SU-DHL-6 (cell line): Measurements from ENCODE around the gene PPP1R14C.

Source experiments
- H2AFZ ChIP-seq: fragments of 200-600 bp; sonication (generic); 2 replicates; pipeline ENCODE4 v1.6.1; 2014; ENCODE audit warnings: low read depth, mild to moderate bottlenecking, moderate library complexity, mixed read lengths, antibody characterized with exemption, low read length; ENCODE audit not compliant: severe bottlenecking
- H3F3A ChIP-seq: fragments of 200-600 bp; shearing (Covaris generic); 2 replicates; pipeline ENCODE4 v1.6.0; 2016; ENCODE audit warnings: antibody characterized with exemption, mild to moderate bottlenecking; ENCODE audit not compliant: insufficient read depth
- H3K27ac ChIP-seq: fragments of 200-600 bp; sonication (generic); 2 replicates; pipeline ENCODE4 v1.5.1; 2016; ENCODE audit warnings: low read depth, mild to moderate bottlenecking, low read length, moderate library complexity, mixed read lengths
- H3K27me3 ChIP-seq: fragments of 200-600 bp; sonication (generic), shearing (Covaris generic); 2 replicates; pipeline ENCODE4 v1.6.0; 2014; ENCODE audit warnings: mild to moderate bottlenecking, low read length
- H3K36me3 ChIP-seq: fragments of 200-600 bp; sonication (generic); 2 replicates; pipeline ENCODE4 v1.6.1; 2014; ENCODE audit warnings: mild to moderate bottlenecking, low read length, mixed read lengths
- H3K4me2 ChIP-seq: fragments of 300-600, 200-600 bp; shearing (Covaris generic), sonication (generic); 2 replicates; pipeline ENCODE4 v1.6.0; 2014; ENCODE audit warnings: low read length, low read depth, mild to moderate bottlenecking; ENCODE audit not compliant: poor library complexity, severe bottlenecking
- H3K4me3 ChIP-seq: fragments of 200-600 bp; sonication (generic); 2 replicates; pipeline ENCODE4 v1.5.1; 2014; ENCODE audit warnings: antibody characterized with exemption, low read length, mild to moderate bottlenecking, mixed read lengths; ENCODE audit not compliant: insufficient read depth, poor library complexity, severe bottlenecking
- H3K79me2 ChIP-seq: fragments of 200-600 bp; sonication (generic); 2 replicates; pipeline ENCODE4 v1.6.1; 2014; ENCODE audit warnings: mild to moderate bottlenecking, low read length, moderate library complexity; ENCODE audit not compliant: insufficient read depth
- H3K9ac ChIP-seq: fragments of 200-600 bp; sonication (generic); 2 replicates; pipeline ENCODE4 v1.7.0; 2014; ENCODE audit warnings: mild to moderate bottlenecking, low read length
- H3K9me2 ChIP-seq: fragments of 200-600 bp; sonication (generic); replicated peaks from 2 replicates; pipeline ENCODE4 v1.6.1; 2014; ENCODE audit warnings: low read length; ENCODE audit not compliant: insufficient read depth
- H3K9me3 ChIP-seq: fragments of 200-600 bp; sonication (generic); 2 replicates; pipeline ENCODE4 v1.6.1; 2014; ENCODE audit warnings: low read length, mixed read lengths; ENCODE audit not compliant: insufficient read depth
- H4K20me1 ChIP-seq: fragments of 200-600 bp; sonication (generic); 2 replicates; pipeline ENCODE4 v1.6.1; 2014; ENCODE audit warnings: low read depth, mild to moderate bottlenecking, antibody characterized with exemption, low read length, moderate library complexity, mixed read lengths
- EZH2phosphoT487 ChIP-seq: fragments of 200-600 bp; sonication (generic), shearing (Covaris generic); conservative IDR thresholded peaks from 2 replicates; pipeline ENCODE4 v1.6.1; 2018; ENCODE audit warnings: mild to moderate bottlenecking, antibody characterized with exemption, low read length, moderate library complexity, mixed read lengths
- TF ChIP-seq, protein P1 (sequence below): fragments of 200-600 bp; sonication (generic); IDR thresholded peaks from one replicate; pipeline ENCODE4 v1.5.1; 2017; ENCODE audit warnings: antibody characterized with exemption, mild to moderate bottlenecking, low read length, moderate library complexity; ENCODE audit not compliant: insufficient read depth, poor library complexity, severe bottlenecking

The PPP1R14C gene

DNA sequence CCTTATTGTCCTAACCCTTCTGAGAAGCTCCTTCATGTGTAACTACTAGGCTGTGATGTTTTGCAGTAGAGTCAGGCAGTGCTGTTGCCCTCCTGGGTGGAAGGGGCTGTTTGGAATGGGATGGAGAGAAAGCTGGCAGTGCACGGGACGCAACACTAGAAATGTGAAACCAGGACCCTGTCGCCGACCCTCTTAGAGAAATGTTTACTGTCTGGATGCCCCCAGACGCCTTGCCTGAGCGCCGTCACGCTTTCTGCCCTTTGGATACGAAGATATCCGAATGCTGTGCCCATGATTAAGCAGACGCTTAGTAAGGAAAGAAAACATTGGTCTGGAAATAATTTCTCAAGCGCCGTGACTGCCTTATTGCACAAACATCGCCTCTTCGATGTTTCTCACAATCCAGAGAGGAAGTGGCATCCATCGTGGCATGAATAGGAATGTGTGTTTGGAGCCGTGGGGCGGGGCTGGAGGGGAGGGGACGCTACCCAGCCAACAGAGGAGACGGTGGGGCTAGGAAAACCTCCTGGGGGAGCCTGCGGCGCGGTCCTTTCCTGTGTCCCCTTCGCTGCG is 661 bp upstream of the PPP1R14C start:
- Histone ChIP-seq H4K20me1 (no peaks in the 10 kb centered on the region), H3K9ac (peak overlapping the region; percentile 56), H3K9me2 (no peaks in the 10 kb centered on the region), H2AFZ (peak overlapping the region; percentile 71), H3K79me2 (no peaks in the 10 kb centered on the region), H3K27ac (no peak overlapping the region), H3K9me3 (no peaks in the 10 kb centered on the region), H3K36me3 (no peaks in the 10 kb centered on the region), H3F3A (peaks cover 11% of the 10 kb centered on the region; the same call in 1 of the 2 replicates), H3K27me3 (no peaks in the 10 kb centered on the region), H3K4me3 (peak overlapping the region; percentile 68), H3K4me2 (peak overlapping the region; percentile 78)
- TF ChIP-seq EZH2phosphoT487: no peak

DNA sequence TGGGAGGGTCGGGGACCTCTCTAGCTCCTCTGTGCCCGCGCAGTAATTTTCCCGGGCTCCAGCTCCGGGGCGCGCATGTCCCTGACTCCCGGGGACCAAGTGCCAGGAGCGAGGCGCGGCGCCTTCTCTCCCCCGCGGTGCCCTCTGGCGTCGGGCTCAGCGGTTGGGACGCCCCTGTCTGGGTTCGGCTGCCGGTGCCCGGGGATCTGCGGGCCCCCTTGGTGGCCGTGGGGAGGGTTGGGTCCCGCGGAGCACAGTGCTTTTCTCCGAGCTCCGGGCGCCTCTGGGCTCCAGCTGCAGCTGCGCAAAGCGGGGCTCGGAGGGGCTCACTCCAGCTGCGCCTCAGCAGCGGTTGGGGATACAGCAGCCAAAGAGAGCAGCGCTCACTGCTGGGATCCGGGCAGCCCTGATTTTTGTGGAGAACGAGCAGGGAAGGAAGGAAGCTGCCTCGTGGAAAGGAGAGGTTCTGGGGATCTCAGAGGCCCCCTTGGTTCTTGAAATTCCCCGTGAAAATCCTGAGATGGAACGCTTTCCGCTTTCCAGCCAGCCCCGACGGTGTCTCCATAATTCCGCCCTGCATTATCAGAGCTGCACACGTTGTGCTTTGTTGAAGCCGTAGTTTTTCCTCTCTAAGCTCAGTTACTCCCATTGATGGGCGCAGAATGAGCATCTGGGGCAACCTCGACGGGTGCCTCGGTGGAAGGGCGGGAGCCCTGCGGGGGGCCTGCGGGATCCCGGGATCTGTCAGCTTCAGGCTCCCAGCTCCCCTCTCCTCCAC is 861 bp downstream of the PPP1R14C start:
- H3K27ac ChIP-seq: no peak overlapping the region

DNA sequence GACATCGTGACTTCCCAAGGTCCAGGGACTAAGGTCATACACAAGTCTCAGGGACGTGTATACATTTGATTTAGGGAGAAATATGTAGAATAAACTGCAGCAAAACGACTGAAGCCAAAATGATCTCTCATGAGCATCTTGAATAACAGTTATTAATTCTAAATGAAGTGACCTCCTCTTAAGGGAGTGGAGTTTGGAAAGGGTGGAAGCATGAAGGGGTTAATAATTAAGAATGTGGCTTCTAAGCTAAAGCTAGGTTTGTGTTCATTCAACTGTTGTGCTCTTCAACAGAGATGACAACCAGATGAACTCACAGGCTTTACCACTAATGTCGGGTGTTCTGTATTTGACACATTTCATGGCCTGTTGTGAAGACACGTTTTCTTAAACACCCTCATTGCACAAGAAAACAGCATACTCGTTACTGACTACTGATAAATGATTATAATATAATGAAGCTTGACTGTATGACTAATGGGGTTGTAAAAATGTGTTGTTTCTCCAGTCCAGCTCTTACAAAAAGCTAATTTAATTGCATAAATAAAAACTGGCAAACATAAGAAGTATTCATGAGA is 1.5 kb downstream of the PPP1R14C start:
- Histone ChIP-seq H3K9ac (no peak overlapping the region), H4K20me1 (no peaks in the 10 kb centered on the region), H3F3A (peaks cover 11% of the 10 kb centered on the region; the same call in 1 of the 2 replicates), H3K27ac (no peak overlapping the region), H3K9me3 (no peaks in the 10 kb centered on the region), H3K79me2 (no peaks in the 10 kb centered on the region), H3K27me3 (no peaks in the 10 kb centered on the region), H3K9me2 (no peaks in the 10 kb centered on the region), H3K4me3 (no peak overlapping the region), H3K4me2 (no peak overlapping the region), H2AFZ (no peak overlapping the region), H3K36me3 (no peaks in the 10 kb centered on the region)
- TF ChIP-seq, protein P1, sequence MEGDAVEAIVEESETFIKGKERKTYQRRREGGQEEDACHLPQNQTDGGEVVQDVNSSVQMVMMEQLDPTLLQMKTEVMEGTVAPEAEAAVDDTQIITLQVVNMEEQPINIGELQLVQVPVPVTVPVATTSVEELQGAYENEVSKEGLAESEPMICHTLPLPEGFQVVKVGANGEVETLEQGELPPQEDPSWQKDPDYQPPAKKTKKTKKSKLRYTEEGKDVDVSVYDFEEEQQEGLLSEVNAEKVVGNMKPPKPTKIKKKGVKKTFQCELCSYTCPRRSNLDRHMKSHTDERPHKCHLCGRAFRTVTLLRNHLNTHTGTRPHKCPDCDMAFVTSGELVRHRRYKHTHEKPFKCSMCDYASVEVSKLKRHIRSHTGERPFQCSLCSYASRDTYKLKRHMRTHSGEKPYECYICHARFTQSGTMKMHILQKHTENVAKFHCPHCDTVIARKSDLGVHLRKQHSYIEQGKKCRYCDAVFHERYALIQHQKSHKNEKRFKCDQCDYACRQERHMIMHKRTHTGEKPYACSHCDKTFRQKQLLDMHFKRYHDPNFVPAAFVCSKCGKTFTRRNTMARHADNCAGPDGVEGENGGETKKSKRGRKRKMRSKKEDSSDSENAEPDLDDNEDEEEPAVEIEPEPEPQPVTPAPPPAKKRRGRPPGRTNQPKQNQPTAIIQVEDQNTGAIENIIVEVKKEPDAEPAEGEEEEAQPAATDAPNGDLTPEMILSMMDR: no peak
- TF ChIP-seq EZH2phosphoT487: no peak

More for the DNA sequence above, 861 bp downstream of the PPP1R14C start:
- Histone ChIP-seq H3K9ac (peak overlapping the region; percentile 56), H3K4me2 (peak overlapping the region; percentile 78), H3K79me2 (no peaks in the 10 kb centered on the region), H4K20me1 (no peaks in the 10 kb centered on the region), H3K9me3 (no peaks in the 10 kb centered on the region), H3F3A (peaks cover 11% of the 10 kb centered on the region; the same call in 1 of the 2 replicates), H3K4me3 (peak overlapping the region; percentile 68), H3K9me2 (no peaks in the 10 kb centered on the region), H3K36me3 (no peaks in the 10 kb centered on the region), H3K27me3 (no peaks in the 10 kb centered on the region), H2AFZ (peak overlapping the region; percentile 83)
- TF ChIP-seq, protein P1: no peak
- no peak for TF ChIP-seq EZH2phosphoT487
